NCI-H146 (cell line): ENCODE measurements around the gene BICRA.
A peak's percentile ranks its signal among the peaks of the same experiment; 100 is the strongest.
"Not testable (repeated sequence)": the region's sequence is repeated elsewhere in the genome, so short reads cannot be mapped to it uniquely, and the experiment has no call there.

Source experiments
- DNase-seq: peaks from one replicate; lab custom pipeline; 2025; lab: John Stamatoyannopoulos, UW

Gene BICRA

GRCh38 chr19:47631681-47632446 is 22.9 kb downstream of the BICRA start:
- no peak for DNase-seq

- DNase-seq: peak; percentile 51
Measured at GRCh38 chr19:47633517-47633916, 24.6 kb downstream of the BICRA start.

- no peak for DNase-seq
Measured at GRCh38 chr19:47633996-47634395, 25.1 kb downstream of the BICRA start.

GRCh38 chr19:47635152-47635754 is 26.3 kb downstream of the BICRA start:
- not testable (repeated sequence) for DNase-seq

GRCh38 chr19:47637550-47637949 is 28.6 kb downstream of the BICRA start:
- no peak for DNase-seq

GRCh38 chr19:47641891-47642485 is 33.1 kb downstream of the BICRA start:
- DNase-seq: peak; percentile 36

- no peak for DNase-seq
Measured at GRCh38 chr19:47643281-47643680, 34.3 kb downstream of the BICRA start.

GRCh38 chr19:47644199-47644598 is 35.3 kb downstream of the BICRA start:
- DNase-seq: no peak

- DNase-seq: peak; percentile 66
Measured at GRCh38 chr19:47644743-47645482, 36.0 kb downstream of the BICRA start.

GRCh38 chr19:47646924-47647323 is 38.0 kb downstream of the BICRA start:
- no peak for DNase-seq

GRCh38 chr19:47649588-47649987 is 40.7 kb downstream of the BICRA start:
- no peak for DNase-seq

GRCh38 chr19:47650700-47651099 is 41.8 kb downstream of the BICRA start:
- no peak for DNase-seq

- no peak for DNase-seq
Measured at GRCh38 chr19:47651132-47651531, 42.2 kb downstream of the BICRA start.

- no peak for DNase-seq
Measured at GRCh38 chr19:47651691-47652090, 42.8 kb downstream of the BICRA start.

- DNase-seq: no peak
Measured at GRCh38 chr19:47652285-47652684, 43.4 kb downstream of the BICRA start.

- DNase-seq: no peak
Measured at GRCh38 chr19:47653856-47654255, 44.9 kb downstream of the BICRA start.

- DNase-seq: no peak
Measured at GRCh38 chr19:47657719-47658118, 48.8 kb downstream of the BICRA start.

GRCh38 chr19:47658431-47659348 is 49.8 kb downstream of the BICRA start:
- DNase-seq: no peak

GRCh38 chr19:47660435-47660832 is 51.5 kb downstream of the BICRA start:
- no peak for DNase-seq

GRCh38 chr19:47661161-47661560 is 52.2 kb downstream of the BICRA start:
- no peak for DNase-seq

- no peak for DNase-seq
Measured at GRCh38 chr19:47661611-47662010, 52.7 kb downstream of the BICRA start.
